Measurements from ENCODE around the gene SLC38A10. TPM values are rescaled to one million over a fixed set of nuclear protein-coding genes. Genes with fewer than 3 reads are reported as not detected.

The SLC38A10 gene
- total and polyA plus RNA-seq, 2 experiments from 2014 or later, result 94.4 to 131 TPM

DNA sequence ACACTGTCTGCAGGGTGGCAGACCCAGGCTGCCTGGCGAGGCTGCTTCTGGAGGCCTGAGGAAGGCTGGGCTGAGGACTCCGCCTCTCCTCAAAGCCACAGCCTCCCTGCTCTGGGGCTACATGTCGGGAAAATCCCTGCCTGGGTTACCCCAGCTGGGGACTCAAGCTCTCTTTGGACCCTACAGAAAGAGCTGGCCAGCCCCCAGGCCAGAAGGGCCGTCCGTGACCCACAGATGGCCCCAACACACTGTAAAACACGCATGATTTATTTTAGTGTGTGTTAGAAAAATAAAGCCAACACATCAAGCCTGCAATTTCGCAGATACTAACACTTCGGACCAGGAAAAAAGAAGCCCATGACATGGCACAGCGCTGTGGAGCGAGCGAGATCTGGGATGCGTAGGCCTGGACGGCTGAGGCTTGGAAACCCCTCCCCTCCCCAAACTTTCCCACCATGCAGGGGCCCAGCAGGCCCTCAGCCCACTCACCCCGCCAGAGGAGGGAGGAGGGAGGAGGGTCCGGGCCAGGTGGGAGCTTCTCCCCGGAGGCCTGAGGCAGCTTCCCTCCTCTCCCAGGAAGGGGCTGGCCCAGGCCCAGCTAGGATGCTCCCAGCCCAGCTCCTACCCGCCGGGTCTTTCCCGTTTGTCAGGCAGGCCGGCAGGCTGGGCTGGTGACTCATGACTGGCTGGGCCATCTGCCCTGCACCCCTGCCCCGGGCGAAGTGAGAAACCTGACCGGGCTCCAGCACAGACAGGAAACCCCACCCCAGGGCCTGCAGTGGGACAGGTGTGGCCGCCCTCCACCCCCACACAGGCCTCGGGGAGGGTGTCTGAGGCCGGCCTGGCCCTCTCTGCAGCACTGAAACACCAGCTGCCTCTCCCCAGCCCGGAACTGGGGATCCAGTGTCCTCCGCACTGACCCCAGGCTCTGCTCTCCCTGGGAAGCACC, 34.1 kb upstream of the SLC38A10 start:
- H3K4me1 ChIP-seq (ENCODE audit: low read depth), result peaks cover 36% of the 10 kb centered on the region
- H3K9me3 ChIP-seq (ENCODE audit: low read depth), result no peaks in the 10 kb centered on the region
- peak overlapping the region; percentile 64 for H3K27ac ChIP-seq
- no peaks in the 10 kb centered on the region for H3K27me3 ChIP-seq
- TF ChIP-seq, protein P1, sequence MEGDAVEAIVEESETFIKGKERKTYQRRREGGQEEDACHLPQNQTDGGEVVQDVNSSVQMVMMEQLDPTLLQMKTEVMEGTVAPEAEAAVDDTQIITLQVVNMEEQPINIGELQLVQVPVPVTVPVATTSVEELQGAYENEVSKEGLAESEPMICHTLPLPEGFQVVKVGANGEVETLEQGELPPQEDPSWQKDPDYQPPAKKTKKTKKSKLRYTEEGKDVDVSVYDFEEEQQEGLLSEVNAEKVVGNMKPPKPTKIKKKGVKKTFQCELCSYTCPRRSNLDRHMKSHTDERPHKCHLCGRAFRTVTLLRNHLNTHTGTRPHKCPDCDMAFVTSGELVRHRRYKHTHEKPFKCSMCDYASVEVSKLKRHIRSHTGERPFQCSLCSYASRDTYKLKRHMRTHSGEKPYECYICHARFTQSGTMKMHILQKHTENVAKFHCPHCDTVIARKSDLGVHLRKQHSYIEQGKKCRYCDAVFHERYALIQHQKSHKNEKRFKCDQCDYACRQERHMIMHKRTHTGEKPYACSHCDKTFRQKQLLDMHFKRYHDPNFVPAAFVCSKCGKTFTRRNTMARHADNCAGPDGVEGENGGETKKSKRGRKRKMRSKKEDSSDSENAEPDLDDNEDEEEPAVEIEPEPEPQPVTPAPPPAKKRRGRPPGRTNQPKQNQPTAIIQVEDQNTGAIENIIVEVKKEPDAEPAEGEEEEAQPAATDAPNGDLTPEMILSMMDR (IDR thresholded peaks at IDR 0.05; ENCODE audit: low read depth, low read length), result no peak
- peak in 1 of 2 donors; percentile 86 for DNase-seq (ENCODE audit: low read depth in 1 of 2, low spot score in 1 of 2)
- H3K4me3 ChIP-seq, result no peak overlapping the region
- H3K36me3 ChIP-seq, result no peaks in the 10 kb centered on the region

DNA sequence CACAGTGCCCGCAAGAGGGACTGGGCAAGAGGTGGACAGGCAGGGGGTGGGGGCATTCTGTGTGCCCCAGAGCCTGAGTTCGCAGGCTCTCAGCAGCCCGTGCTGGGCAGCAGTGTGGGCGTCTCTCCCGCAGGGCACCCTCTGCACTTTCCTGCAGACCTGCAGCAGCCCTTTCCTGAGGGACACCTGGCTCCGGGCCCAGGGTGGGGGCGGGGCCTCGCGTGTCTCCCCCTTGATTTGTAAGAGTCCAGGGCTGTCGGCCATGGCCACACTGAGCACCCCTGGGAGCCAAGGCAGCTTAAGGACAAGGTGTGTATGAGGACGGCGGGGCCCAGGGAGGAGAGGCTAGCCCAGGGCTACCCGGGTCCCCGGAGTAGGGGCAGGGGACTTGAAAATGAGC, 33.4 kb upstream of the SLC38A10 start:
- DNase-seq (ENCODE audit: low read depth in 1 of 2, low spot score in 1 of 2), result no peak
- H3K4me1 ChIP-seq (ENCODE audit: low read depth), result peaks cover 35% of the 10 kb centered on the region
- no peak overlapping the region for H3K4me3 ChIP-seq
- TF ChIP-seq, protein P1 (IDR thresholded peaks at IDR 0.05; ENCODE audit: low read depth, low read length), result no peak
- no peaks in the 10 kb centered on the region for H3K27me3 ChIP-seq
- H3K27ac ChIP-seq, result peak overlapping the region; percentile 64
- no peaks in the 10 kb centered on the region for H3K9me3 ChIP-seq (ENCODE audit: low read depth)
- H3K36me3 ChIP-seq, result no peaks in the 10 kb centered on the region

DNA sequence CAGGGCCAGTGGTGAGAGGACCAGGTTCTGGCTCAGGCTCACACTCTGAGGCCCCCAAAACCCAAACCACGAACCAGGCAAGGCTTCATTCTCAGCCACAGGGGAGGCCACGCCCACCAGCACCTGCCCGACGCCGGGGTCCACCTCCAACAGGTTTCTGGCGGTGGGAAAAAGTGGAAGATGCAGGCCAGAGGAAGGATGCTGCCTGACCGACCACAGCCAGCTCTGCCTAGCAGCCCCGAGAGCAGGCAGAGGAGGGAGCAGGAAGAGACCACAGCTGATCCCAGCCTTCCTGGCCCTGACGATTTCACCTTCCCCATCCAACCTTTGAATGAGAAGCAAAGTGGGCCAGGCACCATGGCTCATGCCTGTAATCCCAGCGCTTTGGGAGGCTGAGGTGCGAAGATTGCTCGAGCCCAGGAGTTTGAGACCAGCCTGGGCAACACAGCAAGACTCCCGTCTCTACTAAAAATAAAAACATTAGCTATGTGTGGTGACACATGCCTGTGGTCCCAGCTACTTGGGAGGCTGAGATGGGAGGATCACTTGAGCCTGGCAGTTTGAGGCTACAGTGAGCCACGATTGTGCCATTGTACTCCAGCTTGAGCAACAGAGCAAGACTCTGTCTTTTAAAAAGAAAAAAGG, 30.7 kb upstream of the SLC38A10 start:
- H3K4me1 ChIP-seq (ENCODE audit: low read depth), result peaks cover 32% of the 10 kb centered on the region
- DNase-seq (ENCODE audit: low read depth in 1 of 2, low spot score in 1 of 2), result no peak
- H3K27me3 ChIP-seq, result no peaks in the 10 kb centered on the region
- H3K27ac ChIP-seq, result no peak overlapping the region
- no peaks in the 10 kb centered on the region for H3K36me3 ChIP-seq
- no peaks in the 10 kb centered on the region for H3K9me3 ChIP-seq (ENCODE audit: low read depth)
- no peak overlapping the region for H3K4me3 ChIP-seq
- TF ChIP-seq, protein P1 (IDR thresholded peaks at IDR 0.05; ENCODE audit: low read depth, low read length), result no peak

DNA sequence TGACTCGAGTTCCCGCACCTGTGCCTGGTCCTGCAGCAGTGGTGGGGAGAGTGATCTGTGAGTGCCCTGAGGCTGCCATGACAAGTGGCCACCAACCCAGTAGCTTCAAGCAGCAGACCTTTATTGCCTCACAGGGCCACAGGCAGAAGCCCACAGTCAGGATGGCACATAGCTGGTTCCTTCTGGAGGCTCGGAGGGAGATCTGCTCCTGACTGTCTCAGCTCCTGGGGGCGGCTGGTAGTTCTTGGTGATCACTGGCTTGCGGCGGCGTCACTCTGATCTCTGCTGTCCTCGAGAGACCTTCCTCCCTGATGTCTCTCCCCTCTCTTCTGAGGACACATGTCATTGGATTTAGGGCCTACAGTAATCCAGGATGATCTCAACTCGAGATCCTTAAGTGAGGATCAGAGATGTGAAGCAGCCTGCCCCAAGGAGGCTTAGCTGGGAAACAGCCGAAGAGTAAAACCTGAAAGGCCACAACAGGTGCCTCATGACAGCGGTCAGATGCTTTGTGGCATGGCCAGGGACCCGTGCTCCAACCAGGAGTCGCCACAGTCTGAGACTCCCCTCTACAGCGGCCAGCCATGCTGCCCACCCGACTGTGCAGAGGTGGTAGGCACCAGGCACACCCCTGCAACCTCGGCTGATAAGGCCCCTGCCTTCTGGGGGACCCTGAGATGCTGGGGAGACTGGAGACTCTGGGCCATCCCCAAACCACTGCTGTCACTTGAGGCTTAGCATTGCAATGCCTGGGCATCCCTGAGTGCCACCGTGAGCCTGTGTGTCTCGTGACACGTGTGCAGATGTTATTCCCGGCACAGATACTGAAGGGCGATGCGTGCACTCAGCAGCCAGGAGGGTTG, 30.0 kb upstream of the SLC38A10 start:
- Histone ChIP-seq H3K4me3 (no peak overlapping the region), H3K27ac (no peak overlapping the region), H3K27me3 (no peaks in the 10 kb centered on the region), H3K9me3 (ENCODE audit: low read depth) (no peaks in the 10 kb centered on the region), H3K4me1 (ENCODE audit: low read depth) (peaks cover 26% of the 10 kb centered on the region), H3K36me3 (no peaks in the 10 kb centered on the region)
- TF ChIP-seq, protein P1 (IDR thresholded peaks at IDR 0.05; ENCODE audit: low read depth, low read length), result no peak
- no peak for DNase-seq (ENCODE audit: low read depth in 1 of 2, low spot score in 1 of 2)

DNA sequence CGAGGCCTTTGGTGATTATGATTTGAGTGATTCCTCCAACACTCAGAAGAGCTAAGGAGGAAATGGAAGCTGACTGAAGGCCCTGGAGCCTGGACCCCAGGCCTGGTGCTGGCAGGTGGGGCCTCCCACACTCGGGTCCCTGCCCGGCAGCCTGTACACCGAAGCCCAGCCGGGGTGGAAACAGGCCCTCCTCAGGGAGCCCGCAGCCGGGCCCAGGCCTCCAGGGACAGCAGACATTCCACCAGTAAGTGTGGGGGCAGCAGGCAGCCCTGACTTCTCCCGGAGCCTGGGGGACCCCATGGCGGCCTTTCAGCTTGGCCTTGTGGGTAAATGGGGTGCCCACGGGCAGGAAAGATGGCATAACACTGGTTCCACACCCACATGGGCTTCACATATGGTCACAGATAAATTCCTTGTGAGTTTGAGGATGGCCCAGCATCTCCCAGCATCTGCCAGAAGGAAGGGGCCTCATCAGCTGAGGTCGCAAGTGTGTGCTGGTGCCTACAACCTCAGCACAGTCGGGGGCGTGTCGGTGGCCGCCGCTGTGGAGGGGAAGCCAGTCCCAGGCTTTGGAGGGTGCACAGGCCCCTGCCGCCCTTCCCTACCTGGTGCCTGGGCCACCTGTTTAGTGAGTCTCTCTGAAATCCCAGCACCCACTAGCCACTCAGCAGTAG, 29.2 kb upstream of the SLC38A10 start:
- no peaks in the 10 kb centered on the region for H3K27me3 ChIP-seq
- DNase-seq (ENCODE audit: low read depth in 1 of 2, low spot score in 1 of 2), result no peak
- H3K4me3 ChIP-seq, result no peak overlapping the region
- H3K36me3 ChIP-seq, result no peaks in the 10 kb centered on the region
- H3K4me1 ChIP-seq (ENCODE audit: low read depth), result peaks cover 18% of the 10 kb centered on the region
- no peak overlapping the region for H3K27ac ChIP-seq
- no peaks in the 10 kb centered on the region for H3K9me3 ChIP-seq (ENCODE audit: low read depth)
- TF ChIP-seq, protein P1 (IDR thresholded peaks at IDR 0.05; ENCODE audit: low read depth, low read length), result no peak
